M059J (cell line): ENCODE results near the gene IER3IP1. TPM values are rescaled to one million over a fixed set of nuclear protein-coding genes. Genes with fewer than 3 reads are reported as not detected.
"Not testable (repeated sequence)": the region's sequence is repeated elsewhere in the genome, so short reads cannot be mapped to it uniquely, and the experiment has no call there.

Experiments
- DNase-seq: peaks from one replicate; pipeline ENCODE4 v3.0.0-alpha.2; 2012; ENCODE audit warnings: low read depth
- total RNA-seq: library from RNA; depleted of rRNA; stranded (reverse); fragments of >200 nt; shearing (Covaris generic); gene quantifications from 2 replicates; pipeline ENCODE4 v1.2.3, GENCODE V29; 2014; rRNA removed

The IER3IP1 gene, protein sequence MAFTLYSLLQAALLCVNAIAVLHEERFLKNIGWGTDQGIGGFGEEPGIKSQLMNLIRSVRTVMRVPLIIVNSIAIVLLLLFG
- 38.8 and 46.5 TPM in 2 replicates for total RNA-seq

DNA sequence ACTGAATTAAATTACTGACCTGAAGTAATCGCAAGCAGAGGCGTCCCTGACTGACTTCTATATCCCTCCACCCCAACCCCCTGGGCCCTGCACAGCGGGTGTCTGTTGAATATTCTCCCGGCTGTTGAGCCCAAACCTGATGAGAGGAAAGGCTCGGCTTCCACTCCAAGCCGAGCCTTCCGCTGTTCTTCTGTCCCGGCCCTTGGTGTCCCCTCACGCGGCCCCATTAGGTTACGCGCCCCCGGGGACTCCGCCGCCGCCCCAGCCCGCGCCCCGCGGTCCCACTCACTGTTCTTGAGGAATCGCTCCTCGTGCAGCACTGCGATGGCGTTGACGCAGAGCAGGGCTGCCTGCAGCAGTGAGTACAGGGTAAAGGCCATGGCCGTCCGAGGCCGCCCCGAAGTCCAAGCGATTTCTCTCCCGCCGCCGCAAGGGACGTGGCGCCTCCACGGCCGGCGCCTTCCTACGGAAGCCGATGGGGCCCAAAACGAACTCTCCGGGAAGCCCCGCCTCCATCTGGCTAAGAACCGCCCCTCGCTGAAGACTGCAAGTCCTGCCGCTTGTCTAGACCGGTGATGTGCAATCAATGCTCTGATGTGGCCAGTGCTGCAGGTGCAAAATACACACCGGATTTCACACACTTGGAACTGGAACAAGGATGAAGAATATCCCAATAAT, at the start of gene IER3IP1:
TSS of gene IER3IP1 (minus strand) at position 467 of the 678 bp plus-strand sequence. CDS start at position 380, 87 bp downstream.
- peak; percentile 85 for DNase-seq

DNA sequence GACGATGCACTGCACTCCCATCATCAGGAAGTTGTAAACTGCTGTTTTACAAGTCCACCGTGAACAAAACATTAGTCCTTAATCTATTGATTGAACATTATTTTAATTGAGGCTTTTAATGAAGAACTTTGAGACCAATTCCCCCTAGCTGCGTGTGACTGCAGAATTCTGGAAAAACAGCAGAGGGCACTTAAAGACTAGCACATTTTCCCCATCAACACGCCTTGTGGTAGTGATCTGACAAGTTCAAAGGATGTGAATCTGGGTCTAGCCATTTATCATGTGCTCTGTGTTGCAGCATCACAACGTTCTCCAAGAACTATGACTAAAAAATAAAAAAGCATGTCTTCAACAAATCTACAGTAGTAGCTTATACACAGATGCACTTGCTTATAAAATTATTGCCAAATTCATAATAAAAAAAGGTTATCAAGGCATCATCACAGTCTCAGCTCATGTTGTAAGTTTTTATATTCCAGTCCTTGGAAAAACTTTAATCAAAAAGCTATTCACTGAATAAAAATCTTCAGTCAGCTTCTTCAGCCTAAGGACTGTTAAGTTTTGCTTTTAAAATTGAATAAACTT, 39.5 kb upstream of the IER3IP1 start:
- DNase-seq = peak; percentile 47

DNA sequence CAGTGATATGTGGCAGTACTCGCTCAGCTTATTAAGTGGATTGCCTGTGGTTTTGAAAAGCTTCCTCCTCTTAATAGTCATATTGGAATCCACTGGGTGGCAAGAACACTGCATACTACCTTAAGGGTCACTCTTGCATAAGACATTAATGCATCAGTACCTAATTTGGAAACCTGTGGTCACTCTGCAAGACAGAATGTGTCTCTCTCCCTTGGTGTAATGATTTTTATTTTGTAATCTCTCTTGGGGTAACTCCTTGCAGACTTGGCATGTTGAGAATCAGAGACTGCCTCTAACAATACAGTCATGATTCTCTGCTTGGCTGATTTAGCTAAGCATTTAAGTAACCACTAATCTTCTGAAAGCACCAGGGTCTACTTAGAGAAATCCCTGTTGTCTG, 33.0 kb upstream of the IER3IP1 start:
- DNase-seq = no peak

DNA sequence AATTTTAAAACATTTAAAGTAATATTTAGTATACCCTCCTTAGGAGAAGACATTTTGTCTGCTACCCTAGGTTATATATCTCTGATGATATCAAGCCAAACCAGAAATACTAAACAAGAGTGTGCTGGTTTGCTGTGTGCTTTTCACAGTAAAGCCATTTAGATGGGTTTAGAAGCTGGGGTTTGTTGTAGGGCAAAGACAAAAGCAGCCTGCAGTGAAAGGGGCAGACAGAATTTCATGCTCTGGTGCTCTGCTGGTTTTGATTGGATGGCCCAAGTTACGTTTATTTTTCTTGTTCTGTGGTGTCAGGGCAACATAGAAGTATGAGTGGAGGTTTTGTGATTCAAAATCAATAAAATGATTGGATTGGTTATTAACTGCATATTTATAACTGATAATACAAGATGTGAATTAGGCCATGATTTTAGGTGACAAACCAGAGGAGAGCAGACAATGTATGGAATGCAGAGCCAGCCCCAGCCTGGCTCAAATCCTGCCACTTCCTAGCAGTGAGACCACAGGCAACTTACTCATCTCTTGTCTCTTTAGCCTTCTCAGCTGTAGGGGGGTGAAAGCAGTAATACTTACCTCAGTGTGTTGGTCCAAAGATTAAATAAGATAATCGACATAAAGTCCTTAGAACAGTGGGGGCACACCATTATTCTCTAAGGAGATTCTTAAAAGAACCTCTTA, 30.9 kb upstream of the IER3IP1 start:
- DNase-seq = no peak

DNA sequence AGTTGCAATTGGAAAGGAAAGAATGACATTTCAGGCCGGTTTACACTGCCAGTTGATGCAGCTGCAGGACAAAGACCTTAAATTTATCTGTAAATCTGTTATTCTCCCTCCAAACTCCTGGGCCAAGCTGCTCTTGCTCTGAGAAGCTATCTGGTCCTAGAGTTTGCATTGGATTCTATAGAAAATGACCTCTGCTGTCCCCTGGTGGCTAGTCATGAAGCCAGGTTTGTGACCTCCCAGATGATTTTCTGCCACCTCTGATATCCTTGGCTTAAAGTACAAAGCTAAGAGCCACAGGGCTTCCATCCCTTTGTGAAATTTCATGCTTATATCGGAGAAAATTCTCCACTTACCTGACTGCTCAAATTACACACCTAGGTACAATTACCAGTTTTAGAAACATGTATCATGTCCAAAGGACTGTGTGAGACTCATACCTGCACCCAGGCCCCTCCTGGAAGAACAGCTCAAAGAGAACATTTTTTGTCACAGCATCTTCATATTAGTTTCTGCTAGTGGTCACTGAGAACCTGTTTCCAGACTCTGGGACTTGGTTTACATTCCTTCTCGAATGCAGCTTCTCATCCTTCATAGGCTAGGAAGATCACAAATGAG, 28.9 kb upstream of the IER3IP1 start:
- peak; percentile 40 for DNase-seq

DNA sequence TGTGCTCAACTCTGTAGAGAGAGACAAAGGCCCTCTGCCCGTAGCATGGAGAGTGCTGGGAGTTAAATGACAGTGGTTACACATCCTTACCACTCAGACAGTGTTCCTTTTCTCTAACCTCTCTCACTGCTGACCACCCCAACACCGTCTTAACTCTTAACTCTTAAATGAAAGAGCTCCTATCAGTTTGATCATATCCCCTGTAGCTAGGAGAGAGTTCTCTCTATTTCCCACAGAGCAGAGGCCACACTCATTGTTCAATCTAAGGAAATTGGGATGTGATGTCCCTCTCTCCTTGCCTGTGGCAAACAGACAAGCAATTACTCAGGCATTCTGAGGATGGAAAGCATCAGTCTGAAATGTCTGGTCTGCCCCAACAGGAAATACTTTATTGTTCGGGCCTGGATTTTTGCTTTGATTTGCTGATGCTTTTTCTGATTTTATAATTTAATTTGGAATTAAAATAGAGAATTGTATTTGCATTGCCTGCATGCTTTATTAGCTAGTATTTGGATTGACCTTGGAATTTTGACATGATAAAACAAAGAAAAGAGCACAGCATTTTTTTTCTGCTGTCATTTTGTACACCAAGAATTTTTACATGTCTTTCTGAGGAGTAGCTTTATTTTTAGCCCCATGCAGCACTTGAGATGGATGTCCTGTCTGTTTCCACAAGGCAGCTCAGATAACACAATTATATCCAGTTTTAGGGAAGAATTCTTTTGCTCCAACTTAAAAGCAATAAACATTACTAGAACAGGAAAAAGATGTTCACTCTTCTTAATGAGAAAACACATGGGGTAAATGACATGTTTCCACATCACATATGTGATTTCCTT, 27.7 kb upstream of the IER3IP1 start:
- DNase-seq = no peak

DNA sequence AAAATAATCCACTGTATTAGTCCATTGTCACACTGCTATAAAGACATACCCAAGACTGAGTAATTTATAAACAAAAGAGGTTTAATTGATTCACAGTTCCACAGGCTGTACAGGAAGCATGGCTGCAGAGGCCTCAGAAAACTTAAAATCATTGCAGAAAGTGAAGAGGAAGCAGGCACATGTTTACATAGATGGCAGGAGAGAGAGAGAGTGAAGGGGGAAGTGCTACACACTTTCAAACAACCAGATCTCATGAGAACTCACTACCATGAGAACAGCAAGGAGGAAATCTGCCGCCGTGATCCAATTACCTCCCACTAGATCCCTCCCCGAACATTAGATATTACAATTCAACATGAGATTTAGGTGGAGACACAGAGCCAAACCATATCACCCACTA, 19.8 kb upstream of the IER3IP1 start:
- not testable (repeated sequence) for DNase-seq

DNA sequence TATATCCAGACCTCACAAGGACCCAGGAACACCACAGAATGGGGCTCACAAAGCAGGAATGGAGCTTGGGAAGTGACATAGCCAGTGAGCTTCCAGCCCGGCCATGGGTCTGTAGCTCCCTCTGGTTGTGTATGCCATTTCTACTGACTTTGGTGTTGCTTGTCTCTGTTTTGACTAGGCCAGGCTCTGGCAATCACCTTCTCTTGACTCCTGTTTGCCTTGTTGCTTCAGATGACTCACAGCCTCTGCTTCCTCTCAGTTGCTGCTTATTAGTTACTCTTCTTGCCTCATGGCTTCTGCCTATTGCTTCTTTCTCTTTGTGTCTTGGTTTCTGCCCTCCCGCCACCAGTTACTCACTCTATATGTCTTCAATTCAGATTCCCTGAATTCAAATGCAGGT, 15.8 kb upstream of the IER3IP1 start:
- peak; percentile 32 for DNase-seq

DNA sequence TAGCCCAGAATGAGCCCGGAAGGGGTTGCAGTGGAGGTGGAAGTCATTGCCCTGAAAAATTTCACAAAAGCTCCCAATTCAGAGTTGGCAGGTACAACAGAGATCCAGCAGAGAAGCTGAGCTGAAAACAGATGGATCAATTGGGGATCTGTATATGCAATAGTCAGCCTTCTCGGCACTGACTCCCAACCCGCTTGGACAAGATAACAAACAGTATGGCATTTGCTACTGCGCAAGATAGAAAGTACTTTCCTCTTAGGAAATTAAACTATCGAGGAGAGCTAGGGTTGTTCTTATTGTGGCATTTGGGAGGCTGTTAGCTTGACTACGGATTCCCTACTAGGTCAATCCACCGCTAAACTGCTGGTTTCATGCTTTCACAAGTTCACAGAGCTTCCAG, 11.6 kb upstream of the IER3IP1 start:
- no peak for DNase-seq

DNA sequence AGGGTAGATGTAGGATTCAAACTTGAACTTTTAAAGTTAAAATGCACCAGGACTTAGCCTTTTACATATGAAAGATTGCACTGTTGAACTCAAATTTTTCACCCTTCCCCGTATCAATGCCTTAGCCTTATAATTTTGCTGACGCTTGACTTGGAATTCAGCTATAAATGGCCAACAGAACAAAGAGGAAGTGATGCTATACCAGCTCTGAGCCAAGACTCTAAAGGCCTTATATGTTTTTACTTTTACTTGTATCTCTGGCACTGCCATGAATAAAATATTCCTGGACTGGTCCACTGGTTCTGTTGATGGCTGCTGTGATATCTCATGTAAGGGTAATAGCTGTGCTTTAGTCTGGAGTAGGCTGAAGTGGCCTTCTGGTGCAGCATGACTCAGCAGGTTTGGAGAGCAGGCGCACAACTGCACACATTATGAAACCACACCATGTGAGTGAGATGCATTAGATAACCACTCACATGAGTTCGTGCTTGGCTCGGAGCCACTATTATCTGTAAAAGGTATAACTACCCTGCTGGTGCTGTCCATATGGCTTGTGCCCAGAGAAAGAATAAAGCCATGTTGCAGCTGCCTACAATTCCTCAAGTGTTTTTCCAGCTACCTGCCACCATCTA, 8.4 kb upstream of the IER3IP1 start:
- peak; percentile 44 for DNase-seq

DNA sequence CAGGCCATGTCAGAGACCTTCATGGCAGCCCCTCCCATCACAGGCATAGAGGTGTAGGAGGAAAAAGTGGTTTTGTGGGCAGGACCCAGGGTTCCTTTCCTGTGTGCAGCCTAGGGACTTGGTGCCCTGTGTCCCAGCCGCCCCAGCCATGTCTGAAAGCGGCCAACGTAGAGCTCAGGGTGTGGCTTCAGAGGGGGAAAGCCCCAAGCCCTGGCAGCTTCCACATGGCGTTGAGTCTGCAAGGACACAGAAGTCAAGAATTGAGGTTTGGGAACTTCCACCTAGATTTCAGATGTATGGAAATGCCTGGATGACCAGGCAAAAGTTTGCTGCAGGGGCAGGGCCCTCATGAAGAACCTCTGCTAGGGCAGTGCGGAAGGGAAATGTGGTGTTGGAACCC, 6.0 kb upstream of the IER3IP1 start:
- DNase-seq = not testable (repeated sequence)

DNA sequence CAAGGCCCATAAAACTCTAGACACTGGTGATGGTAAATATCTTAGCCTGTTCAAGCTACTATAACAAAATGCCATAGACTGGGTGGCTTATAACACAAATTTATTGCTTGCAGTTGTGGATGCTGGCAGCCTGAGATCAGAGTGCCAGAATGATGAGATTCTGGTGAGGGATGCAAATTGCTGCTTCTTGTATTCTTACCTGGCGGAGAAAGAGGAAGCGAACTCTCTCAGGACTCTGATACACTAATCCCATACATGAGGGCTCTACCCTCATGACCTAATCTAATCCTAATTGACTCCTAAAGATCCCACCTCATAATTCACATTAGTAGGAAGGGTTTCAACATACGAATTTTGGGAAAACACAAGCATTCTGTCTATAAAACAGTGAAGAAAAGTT, 4.6 kb upstream of the IER3IP1 start:
- DNase-seq = no peak

DNA sequence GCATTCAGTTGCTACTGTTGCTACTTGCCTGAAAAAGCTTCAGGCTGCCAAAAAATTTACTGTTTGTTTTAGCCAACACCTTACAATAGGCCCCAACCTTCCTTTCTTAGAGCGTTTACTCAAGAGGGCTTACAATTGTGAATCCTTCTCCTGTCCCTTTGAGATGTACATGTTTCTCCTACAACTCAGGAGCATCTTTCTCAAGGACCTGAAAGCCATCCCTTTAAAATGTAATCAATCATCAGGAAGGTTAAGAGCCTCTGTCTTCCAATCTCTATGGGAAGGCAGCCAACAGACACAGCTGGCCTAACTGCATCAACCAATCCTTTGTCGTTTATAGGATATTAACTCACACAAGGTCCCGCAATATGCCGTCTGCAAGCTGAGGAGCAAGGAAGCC, 3.4 kb upstream of the IER3IP1 start:
- DNase-seq = no peak

DNA sequence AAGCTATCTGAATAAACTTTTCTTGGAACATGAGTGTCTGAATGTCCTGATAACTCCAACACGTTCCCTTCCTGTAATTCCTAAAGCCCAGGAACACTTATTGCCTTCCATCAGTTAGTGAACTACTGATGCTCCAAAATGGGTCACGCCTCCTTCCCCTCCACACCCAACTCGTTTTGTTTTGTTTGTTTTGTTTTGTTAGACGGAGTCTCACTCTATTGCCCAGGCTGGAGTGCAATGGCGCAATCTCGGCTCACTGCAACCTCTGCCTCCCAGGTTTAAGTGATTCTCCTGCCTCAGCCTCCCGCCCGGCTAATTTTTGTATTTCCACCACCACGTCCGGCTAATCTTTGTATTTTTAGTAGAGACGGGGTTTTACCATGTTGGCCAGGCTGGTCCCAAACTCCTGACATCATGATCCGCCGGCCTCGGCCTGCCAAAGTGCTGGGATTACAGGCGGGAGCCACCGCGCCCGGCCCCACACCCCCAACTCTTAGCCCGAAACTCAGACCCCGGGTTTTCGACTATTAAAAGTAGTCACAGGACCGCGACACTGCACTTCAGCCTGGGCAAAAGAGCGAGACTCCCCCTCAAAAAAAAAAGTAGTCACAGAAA, 774 bp downstream of the IER3IP1 start:
- DNase-seq = peak; percentile 16

DNA sequence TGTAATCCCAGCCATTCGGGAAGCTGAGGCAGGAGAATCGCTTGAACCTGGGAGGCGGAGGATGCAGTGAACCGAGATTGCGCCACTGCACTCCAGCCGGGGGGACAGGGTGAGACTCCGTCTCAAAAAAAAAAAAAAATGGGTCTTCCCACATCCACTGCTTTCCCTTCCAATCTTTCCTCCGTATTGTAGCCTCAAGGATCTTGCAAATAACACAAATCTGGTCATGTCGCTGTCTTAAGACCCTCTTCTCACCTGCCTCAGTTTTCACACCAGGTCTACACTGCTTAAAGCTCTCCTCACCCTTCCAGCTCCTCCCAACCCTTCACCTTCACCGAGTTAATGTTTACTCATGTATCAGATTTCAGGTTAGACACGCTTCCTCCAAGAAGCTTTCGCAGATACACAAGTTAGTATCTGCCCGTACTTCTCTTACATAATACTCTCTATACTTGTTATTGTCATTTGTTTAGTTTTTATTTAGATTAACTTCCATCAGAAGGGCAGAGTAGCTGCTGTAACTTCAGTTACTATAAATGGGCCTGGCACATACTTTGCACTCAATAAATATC, 1.5 kb downstream of the IER3IP1 start:
- no peak for DNase-seq

DNA sequence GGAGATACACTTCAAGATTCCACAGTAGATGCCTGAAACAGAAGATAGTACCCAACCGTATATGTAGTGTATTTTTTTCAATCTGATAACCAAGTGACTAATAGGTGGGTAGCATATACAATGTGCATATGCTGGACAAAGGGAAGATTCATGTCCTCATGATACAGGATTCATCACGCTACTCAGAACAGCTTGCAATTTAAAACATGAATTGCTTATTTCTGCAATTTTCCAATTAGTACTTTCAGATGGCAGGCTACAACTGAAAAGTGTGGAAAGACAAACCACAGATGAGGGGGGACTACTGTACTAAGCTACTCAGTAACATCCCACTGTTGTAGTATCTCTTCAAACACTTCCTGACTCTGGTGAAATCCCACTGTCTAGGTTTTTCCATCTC, 3.7 kb downstream of the IER3IP1 start:
- no peak for DNase-seq

DNA sequence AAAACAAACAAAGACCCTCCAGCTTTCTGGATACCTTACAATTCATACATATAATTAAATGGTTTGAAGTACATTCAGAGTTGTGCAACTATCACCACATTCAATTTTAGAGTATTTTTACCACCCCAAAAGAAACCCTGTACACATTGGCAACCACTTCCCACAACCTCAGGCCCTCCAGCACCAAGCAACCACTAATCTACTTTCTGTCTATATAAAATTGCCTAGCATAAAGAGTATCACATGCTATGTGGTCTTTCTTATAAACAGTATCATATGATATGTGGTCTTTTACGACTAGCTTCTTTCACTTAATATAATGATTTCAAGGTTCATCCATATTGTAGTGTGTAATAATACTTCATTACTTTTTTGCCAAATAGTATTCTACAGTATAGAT, 7.3 kb downstream of the IER3IP1 start:
- DNase-seq = no peak

DNA sequence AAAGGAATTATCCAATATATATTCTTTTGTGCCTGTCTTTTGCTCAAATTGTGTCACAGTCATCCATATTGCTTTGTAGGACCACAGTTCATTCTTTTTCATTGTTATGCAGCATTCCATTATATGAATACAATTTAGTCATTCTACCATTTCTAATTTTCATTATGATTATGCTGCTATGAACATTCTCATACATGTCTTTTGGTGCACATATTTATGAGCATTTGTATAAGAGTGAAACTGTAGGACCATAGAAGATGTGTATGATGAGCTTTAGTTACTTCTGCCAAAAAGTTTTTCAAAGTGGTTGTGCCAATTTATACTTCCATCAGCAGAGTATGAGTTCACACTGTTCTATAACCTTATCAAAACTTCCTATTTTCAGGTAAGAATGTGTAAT, 7.7 kb downstream of the IER3IP1 start:
- no peak for DNase-seq

DNA sequence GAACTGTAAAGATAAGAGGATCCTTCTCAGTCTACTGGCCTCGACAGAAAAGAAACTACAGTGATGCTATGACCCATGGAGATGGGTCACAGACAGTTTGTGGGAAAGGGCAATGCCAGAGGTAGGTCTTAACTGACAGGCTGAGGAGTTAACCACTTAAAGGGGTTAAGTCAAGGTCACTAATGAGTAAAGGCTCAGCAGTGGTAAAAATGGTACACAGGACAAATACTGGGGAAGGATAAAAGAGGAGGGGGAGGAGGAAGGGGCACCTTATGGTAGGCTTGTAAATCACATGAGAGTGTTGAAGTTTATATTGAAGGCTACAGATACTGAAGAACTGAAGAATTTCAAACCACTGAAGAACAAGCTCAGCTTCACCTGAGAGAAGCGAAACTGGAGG, 9.9 kb downstream of the IER3IP1 start:
- peak; percentile 37 for DNase-seq

DNA sequence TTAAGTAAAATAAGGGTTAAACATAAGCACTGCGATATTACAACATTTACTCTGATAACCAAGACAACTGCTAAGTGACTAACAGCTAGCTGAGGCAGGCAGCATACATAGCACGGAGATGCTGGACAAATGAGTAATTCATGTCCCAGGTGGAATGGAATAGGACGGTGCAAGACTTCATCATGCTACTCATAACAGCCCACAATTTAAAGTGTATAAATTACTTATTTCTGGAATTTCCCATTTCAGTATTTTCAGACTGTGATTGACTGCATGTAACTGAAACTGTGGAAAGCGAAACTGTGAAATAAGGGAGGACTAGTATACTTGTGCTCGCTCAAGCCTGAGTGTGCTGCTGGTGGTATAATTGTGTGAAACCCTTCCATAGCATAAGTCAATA, 12.9 kb downstream of the IER3IP1 start:
- peak; percentile 50 for DNase-seq
